Measurements from ENCODE around the gene SEH1L.
"Not testable (repeated sequence)": the region's sequence is repeated elsewhere in the genome, so short reads cannot be mapped to it uniquely, and the experiment has no call there.

Gene SEH1L

GRCh38 chr18:12944709-12945108 is 3.1 kb upstream of the SEH1L start:
- DNase-seq = no peak

- no peak for DNase-seq
Measured at GRCh38 chr18:12946549-12947284, 1.1 kb upstream of the SEH1L start.

GRCh38 chr18:12948050-12948804 is 416 bp downstream of the SEH1L start:
- peak; percentile 44 for DNase-seq

GRCh38 chr18:12958478-12958877 is 10.7 kb downstream of the SEH1L start:
- DNase-seq = no peak

- DNase-seq = no peak
Measured at GRCh38 chr18:12960395-12960794, 12.6 kb downstream of the SEH1L start.

- no peak for DNase-seq
Measured at GRCh38 chr18:12960853-12961397, 13.1 kb downstream of the SEH1L start.

- DNase-seq = no peak
Measured at GRCh38 chr18:12963069-12963468, 15.3 kb downstream of the SEH1L start.

GRCh38 chr18:12968115-12968514 is 20.3 kb downstream of the SEH1L start:
- no peak for DNase-seq

GRCh38 chr18:12968619-12969018 is 20.8 kb downstream of the SEH1L start:
- no peak for DNase-seq

GRCh38 chr18:12973562-12974213 is 25.9 kb downstream of the SEH1L start:
- no peak for DNase-seq

- no peak for DNase-seq
Measured at GRCh38 chr18:12975488-12975887, 27.7 kb downstream of the SEH1L start.

- DNase-seq = no peak
Measured at GRCh38 chr18:12976305-12976704, 28.5 kb downstream of the SEH1L start.

- not testable (repeated sequence) for DNase-seq
Measured at GRCh38 chr18:12980065-12980464, 32.3 kb downstream of the SEH1L start.

GRCh38 chr18:12989397-12990122 is 41.7 kb downstream of the SEH1L start:
- DNase-seq = no peak

- no peak for DNase-seq
Measured at GRCh38 chr18:12990123-12990475, 42.3 kb downstream of the SEH1L start.

- DNase-seq = peak; percentile 38
Measured at GRCh38 chr18:12990641-12990966, 42.8 kb downstream of the SEH1L start.

GRCh38 chr18:12990967-12991820 is 43.4 kb downstream of the SEH1L start, which contains the start of gene CEP192:
TSS of gene CEP192 (plus strand) at chr18:12991362. CDS start at chr18:12999425, 8,063 bp downstream.
- DNase-seq = peak; percentile 71

GRCh38 chr18:12991821-12992179 is 44.0 kb downstream of the SEH1L start:
- DNase-seq = no peak

GRCh38 chr18:12993439-12993838 is 45.6 kb downstream of the SEH1L start:
- no peak for DNase-seq

- DNase-seq = no peak
Measured at GRCh38 chr18:12995424-12995823, 47.6 kb downstream of the SEH1L start.

GRCh38 chr18:12995952-12996477 is 48.2 kb downstream of the SEH1L start:
- DNase-seq = no peak
